Ishikawa (cell line): ENCODE data around the gene C5.

Experiments
- CEBPB ChIP-seq: IDR thresholded peaks from 2 replicates; pipeline ENCODE4 v1.6.1; 2012
- EGR1 ChIP-seq: IDR thresholded peaks from 2 replicates; pipeline ENCODE4 v1.6.1; 2012
- NFIC ChIP-seq: IDR thresholded peaks from 2 replicates; pipeline ENCODE4 v1.6.1; 2012
- RAD21 ChIP-seq: IDR thresholded peaks from 2 replicates; pipeline ENCODE4 v1.6.1; 2012; ENCODE audit warnings: low read depth
- TAF1 ChIP-seq: IDR thresholded peaks from 2 replicates; pipeline ENCODE4 v1.6.1; 2012; ENCODE audit warnings: low read depth, mild to moderate bottlenecking
- TF ChIP-seq, protein P1 (sequence below): IDR thresholded peaks from 2 replicates; pipeline ENCODE4 v1.6.1; 2012; ENCODE audit warnings: low read depth, mild to moderate bottlenecking
- TF ChIP-seq, protein P2 (sequence below): IDR thresholded peaks from 2 replicates; pipeline ENCODE4 v1.6.1; 2012

DNA sequence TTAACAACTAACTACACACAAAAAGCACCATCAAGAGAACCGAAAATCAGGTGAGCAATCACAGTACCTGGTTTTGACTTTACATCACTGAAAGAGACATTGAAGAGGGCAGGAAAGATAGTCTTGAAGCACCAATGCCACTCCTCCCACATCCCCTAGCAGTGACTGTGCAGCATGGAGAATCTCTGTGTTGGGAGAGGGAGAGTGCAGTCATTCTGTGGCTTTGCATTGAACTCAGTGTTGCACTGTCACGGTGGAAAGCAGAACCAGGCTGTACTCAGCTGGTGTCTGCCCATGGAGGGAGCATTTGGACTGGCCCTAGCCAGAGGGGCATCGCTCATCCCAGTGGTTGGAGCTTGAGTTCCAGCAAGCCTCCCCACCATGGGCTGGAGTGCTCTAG is 40.4 kb downstream of the C5 start:
- TF ChIP-seq TAF1 (no peak), RAD21 (no peak), CEBPB (no peak), NFIC (no peak), EGR1 (no peak)
- TF ChIP-seq, protein P1, sequence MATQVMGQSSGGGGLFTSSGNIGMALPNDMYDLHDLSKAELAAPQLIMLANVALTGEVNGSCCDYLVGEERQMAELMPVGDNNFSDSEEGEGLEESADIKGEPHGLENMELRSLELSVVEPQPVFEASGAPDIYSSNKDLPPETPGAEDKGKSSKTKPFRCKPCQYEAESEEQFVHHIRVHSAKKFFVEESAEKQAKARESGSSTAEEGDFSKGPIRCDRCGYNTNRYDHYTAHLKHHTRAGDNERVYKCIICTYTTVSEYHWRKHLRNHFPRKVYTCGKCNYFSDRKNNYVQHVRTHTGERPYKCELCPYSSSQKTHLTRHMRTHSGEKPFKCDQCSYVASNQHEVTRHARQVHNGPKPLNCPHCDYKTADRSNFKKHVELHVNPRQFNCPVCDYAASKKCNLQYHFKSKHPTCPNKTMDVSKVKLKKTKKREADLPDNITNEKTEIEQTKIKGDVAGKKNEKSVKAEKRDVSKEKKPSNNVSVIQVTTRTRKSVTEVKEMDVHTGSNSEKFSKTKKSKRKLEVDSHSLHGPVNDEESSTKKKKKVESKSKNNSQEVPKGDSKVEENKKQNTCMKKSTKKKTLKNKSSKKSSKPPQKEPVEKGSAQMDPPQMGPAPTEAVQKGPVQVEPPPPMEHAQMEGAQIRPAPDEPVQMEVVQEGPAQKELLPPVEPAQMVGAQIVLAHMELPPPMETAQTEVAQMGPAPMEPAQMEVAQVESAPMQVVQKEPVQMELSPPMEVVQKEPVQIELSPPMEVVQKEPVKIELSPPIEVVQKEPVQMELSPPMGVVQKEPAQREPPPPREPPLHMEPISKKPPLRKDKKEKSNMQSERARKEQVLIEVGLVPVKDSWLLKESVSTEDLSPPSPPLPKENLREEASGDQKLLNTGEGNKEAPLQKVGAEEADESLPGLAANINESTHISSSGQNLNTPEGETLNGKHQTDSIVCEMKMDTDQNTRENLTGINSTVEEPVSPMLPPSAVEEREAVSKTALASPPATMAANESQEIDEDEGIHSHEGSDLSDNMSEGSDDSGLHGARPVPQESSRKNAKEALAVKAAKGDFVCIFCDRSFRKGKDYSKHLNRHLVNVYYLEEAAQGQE: no peak
- TF ChIP-seq, protein P2, sequence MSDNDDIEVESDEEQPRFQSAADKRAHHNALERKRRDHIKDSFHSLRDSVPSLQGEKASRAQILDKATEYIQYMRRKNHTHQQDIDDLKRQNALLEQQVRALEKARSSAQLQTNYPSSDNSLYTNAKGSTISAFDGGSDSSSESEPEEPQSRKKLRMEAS: no peak
